MM.1S (cell line): ENCODE data around the gene HARBI1.

Experiments
- EZH2 ChIP-seq: fragments of 300-600 bp; sonication (generic); optimal IDR thresholded peaks from 2 replicates; pipeline ENCODE3; 2017; ENCODE audit warnings: low read depth, mild to moderate bottlenecking, antibody characterized with exemption, low read length, mixed read lengths
- EZH2phosphoT487 ChIP-seq: fragments of 300-600 bp; sonication (generic); IDR thresholded peaks from 2 replicates; pipeline ENCODE4 v1.6.1; 2018; ENCODE audit warnings: antibody characterized with exemption, low read length
- TF ChIP-seq, protein P1 (sequence below): fragments of 300-600 bp; sonication (generic); IDR thresholded peaks from 2 replicates; pipeline ENCODE4 v1.5.1; 2016; ENCODE audit warnings: antibody characterized with exemption, low read length, mixed read lengths

DNA sequence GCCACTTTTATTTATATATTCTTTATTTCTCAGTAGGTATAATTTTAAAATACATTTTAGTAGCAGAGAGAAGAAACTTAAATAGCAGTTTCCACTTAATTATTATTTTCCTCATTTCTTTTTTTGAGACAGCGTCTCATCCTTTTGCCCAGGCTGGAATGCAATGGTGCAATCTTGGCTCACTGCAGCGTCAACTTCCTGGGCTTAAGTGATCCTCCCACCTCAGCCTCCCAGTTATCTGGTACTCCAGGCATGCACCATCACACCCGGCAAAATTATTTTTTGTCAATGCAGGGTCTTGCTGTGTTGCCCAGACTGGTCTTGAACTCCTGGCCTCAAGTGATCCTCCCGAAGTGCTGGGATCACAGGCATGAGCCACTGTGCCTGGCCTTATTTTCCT lies 38.6 kb upstream of the HARBI1 start:
- TF ChIP-seq EZH2phosphoT487 (no peak), EZH2 (no peak)
- TF ChIP-seq, protein P1, sequence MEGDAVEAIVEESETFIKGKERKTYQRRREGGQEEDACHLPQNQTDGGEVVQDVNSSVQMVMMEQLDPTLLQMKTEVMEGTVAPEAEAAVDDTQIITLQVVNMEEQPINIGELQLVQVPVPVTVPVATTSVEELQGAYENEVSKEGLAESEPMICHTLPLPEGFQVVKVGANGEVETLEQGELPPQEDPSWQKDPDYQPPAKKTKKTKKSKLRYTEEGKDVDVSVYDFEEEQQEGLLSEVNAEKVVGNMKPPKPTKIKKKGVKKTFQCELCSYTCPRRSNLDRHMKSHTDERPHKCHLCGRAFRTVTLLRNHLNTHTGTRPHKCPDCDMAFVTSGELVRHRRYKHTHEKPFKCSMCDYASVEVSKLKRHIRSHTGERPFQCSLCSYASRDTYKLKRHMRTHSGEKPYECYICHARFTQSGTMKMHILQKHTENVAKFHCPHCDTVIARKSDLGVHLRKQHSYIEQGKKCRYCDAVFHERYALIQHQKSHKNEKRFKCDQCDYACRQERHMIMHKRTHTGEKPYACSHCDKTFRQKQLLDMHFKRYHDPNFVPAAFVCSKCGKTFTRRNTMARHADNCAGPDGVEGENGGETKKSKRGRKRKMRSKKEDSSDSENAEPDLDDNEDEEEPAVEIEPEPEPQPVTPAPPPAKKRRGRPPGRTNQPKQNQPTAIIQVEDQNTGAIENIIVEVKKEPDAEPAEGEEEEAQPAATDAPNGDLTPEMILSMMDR, result no peak
